HCT116 (cell line): ENCODE measurements around the gene PRMT9.

Source experiments
- EZH2 ChIP-seq: fragments of 200-600 bp; sonication (generic); IDR thresholded peaks from 2 replicates; pipeline ENCODE4 v1.6.1; 2017; ENCODE audit warnings: antibody characterized with exemption, mixed run types
- EZH2phosphoT487 ChIP-seq: fragments of 200-600 bp; IDR thresholded peaks from 2 replicates; pipeline ENCODE4 v1.6.1; 2018; ENCODE audit warnings: antibody characterized with exemption, borderline replicate concordance

- TF ChIP-seq EZH2 (no peak), EZH2phosphoT487 (no peak)
Measured at GRCh38 chr4:147717878-147718277, 33.9 kb upstream of the PRMT9 start.
